ENCODE data around the gene FAM217A. TPM values are rescaled to one million over a fixed set of nuclear protein-coding genes. Genes with fewer than 3 reads are reported as not detected.

Gene FAM217A
- total RNA-seq, 2 donors from 2014 or later = not detected

- TF ChIP-seq CTCF (IDR thresholded peaks at IDR 0.05) = no peak
- Histone ChIP-seq H3K36me3 (no peaks in the 10 kb centered on the region), H3K27ac (peak overlapping the region; percentile 92 to 97), H3K4me3 (peak overlapping the region; percentile 81), H3K27me3 (replicated peaks; ENCODE audit: insufficient read depth) (no peaks in the 10 kb centered on the region), H3K4me1 (ENCODE audit: control insufficient read depth in 1 of 2, low read depth in 2 of 2) (peaks cover 48 to 66% of the 10 kb centered on the region in 2 donors), H3K9me3 (no peaks in the 10 kb centered on the region)
- ATAC-seq (ENCODE audit: insufficient number of reproducible peaks, low FRiP score, low read depth) (no peak), DNase-seq (ENCODE audit: low spot score) (no peak)
These were observed 56.9 kb downstream of the FAM217A start for GRCh38 chr6:4021854-4022695.

- H3K4me1 ChIP-seq (ENCODE audit: control insufficient read depth in 1 of 2, low read depth in 2 of 2) = peaks cover 55 to 71% of the 10 kb centered on the region in 2 donors
- H3K4me3 ChIP-seq = peak overlapping the region; percentile 81
- ATAC-seq (ENCODE audit: insufficient number of reproducible peaks, low FRiP score, low read depth) (peak; percentile 95), DNase-seq (ENCODE audit: low spot score) (peak; percentile 91)
- H3K27ac ChIP-seq = peak overlapping the region; percentile 92 to 97
- no peaks in the 10 kb centered on the region for H3K36me3 ChIP-seq
- no peaks in the 10 kb centered on the region for H3K9me3 ChIP-seq
- peak; percentile 31 for TF ChIP-seq CTCF (IDR thresholded peaks at IDR 0.05)
- no peaks in the 10 kb centered on the region for H3K27me3 ChIP-seq (replicated peaks; ENCODE audit: insufficient read depth)
These were observed 57.6 kb downstream of the FAM217A start for GRCh38 chr6:4021133-4021853.

- peaks cover 59 to 70% of the 10 kb centered on the region in 2 donors for H3K4me1 ChIP-seq (ENCODE audit: control insufficient read depth in 1 of 2, low read depth in 2 of 2)
- H3K36me3 ChIP-seq = no peaks in the 10 kb centered on the region
- ATAC-seq (ENCODE audit: insufficient number of reproducible peaks, low FRiP score, low read depth) (no peak), DNase-seq (ENCODE audit: low spot score) (no peak)
- no peak for TF ChIP-seq CTCF (IDR thresholded peaks at IDR 0.05)
- peak overlapping the region; percentile 92 to 97 for H3K27ac ChIP-seq
- H3K27me3 ChIP-seq (replicated peaks; ENCODE audit: insufficient read depth) = no peaks in the 10 kb centered on the region
- no peaks in the 10 kb centered on the region for H3K9me3 ChIP-seq
- peak overlapping the region; percentile 81 for H3K4me3 ChIP-seq
These were observed 58.2 kb downstream of the FAM217A start for GRCh38 chr6:4020822-4021132.

- no peak for DNase-seq (ENCODE audit: low spot score)
- no peaks in the 10 kb centered on the region for H3K9me3 ChIP-seq
- no peaks in the 10 kb centered on the region for H3K36me3 ChIP-seq
- H3K27ac ChIP-seq = peak overlapping the region; percentile 96 to 97
- peaks cover 46 to 55% of the 10 kb centered on the region in 2 donors for H3K4me1 ChIP-seq (ENCODE audit: control insufficient read depth in 1 of 2, low read depth in 2 of 2)
- no peak for ATAC-seq (ENCODE audit: insufficient number of reproducible peaks, low FRiP score, low read depth)
- TF ChIP-seq CTCF (IDR thresholded peaks at IDR 0.05) = no peak
- no peaks in the 10 kb centered on the region for H3K27me3 ChIP-seq (replicated peaks; ENCODE audit: insufficient read depth)
- H3K4me3 ChIP-seq = peak overlapping the region; percentile 84
These were observed 60.1 kb downstream of the FAM217A start for GRCh38 chr6:4018924-4019236.

Other genes with a start within 250 kb of the FAM217A start
- gene FAM50B, start 229.8 kb downstream of the FAM217A start, total RNA-seq = 10 to 100 TPM; 12.4 to 17.3 TPM
- gene ECI2, start 56.4 kb upstream of the FAM217A start, total RNA-seq = 10 to 100 TPM; 28.9 to 31.0 TPM